Measurements from ENCODE around the gene CELA2A. TPM values are rescaled to one million over a fixed set of nuclear protein-coding genes. Genes with fewer than 3 reads are reported as not detected.
A peak's percentile ranks its signal among the peaks of the same experiment; 100 is the strongest.

Gene CELA2A
- total and polyA plus RNA-seq, 9 of the 15 experiments (the other 6 are each of a cell fraction or from before 2014, with no cell fraction given), result 0.62 TPM; not detected in 8

DNA sequence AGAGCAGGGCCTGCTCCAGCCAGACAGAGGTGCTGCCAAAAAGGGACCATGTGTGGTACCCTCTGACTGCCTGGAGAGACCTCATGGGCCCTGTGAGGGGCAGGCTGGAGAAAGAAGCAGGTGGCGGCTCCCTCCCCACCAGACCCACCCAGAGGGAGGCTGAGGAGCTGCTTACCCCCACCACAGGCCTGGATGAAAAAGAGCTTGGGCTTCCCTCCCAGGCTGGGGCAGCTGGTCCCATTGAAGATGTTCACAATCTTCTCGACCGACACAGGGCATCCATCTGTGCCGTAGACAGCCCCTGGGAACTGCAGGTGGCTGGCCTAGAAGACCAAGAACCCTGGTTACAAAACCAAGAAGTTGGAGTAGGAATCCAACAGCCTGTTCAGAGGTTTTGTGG is 47.9 kb downstream of the CELA2A start:
- no peak for FAIRE-seq
- H3K36me3 ChIP-seq (ENCODE audit: control insufficient read depth, insufficient read depth, low read length), result peaks cover 61% of the 10 kb centered on the region
- ChIA-PET CTCF (ENCODE audit: low intra/inter-chr PET ratio) (no interaction called here), POLR2A (interaction anchor here (1.5 to 2.8 kb wide), 2 partner anchors 10 to 83 kb away, joined by 5 to 19 read pairs; no protein-coding TSS in a partner anchor)
- no peak for DNase-seq (ENCODE audit: extremely low read depth in 1 of 4, low spot score in 3 of 4)
- H3K27me3 ChIP-seq (ENCODE audit: control insufficient read depth in 2 of 2, insufficient read depth in 2 of 2, low read length in 2 of 2), result no peaks in the 10 kb centered on the region
- no peaks in the 10 kb centered on the region for H3K79me2 ChIP-seq (ENCODE audit: control insufficient read depth, insufficient read depth, low read length)
- no peak overlapping the region for H3K27ac ChIP-seq (ENCODE audit: extremely low read depth, low read depth, low read length)
- no peak for ATAC-seq
- peak overlapping the region in 1 of 2 experiments; percentile 10; a peak in 1 of 4 replicates for H3K9ac ChIP-seq (ENCODE audit: insufficient read depth in 1 of 2, low read depth in 2 of 2, low read length in 2 of 2)
- in situ Hi-C loops (cut with MboI), result no loop called here
- no peaks in the 10 kb centered on the region for H3K9me3 ChIP-seq (replicated peaks; ENCODE audit: control insufficient read depth, insufficient read depth, low read depth, low read length)
- intact Hi-C loops (cut with micrococcal nuclease), result loop anchor here (5.0 kb wide), 1 partner anchor 182 kb away; no protein-coding TSS in a partner anchor
- no TSS peak for BruUV-seq (replicated peaks)
- H2AFZ ChIP-seq (ENCODE audit: low read depth, low read length), result no peak overlapping the region
- H3K9me1 ChIP-seq (ENCODE audit: control insufficient read depth, insufficient read depth, low read length), result no peaks in the 10 kb centered on the region
- no peak overlapping the region for H3K4me2 ChIP-seq (ENCODE audit: insufficient read depth, low read length)
- H4K20me1 ChIP-seq (replicated peaks; ENCODE audit: control insufficient read depth, insufficient read depth, low read length), result no peaks in the 10 kb centered on the region
- H3K4me3 ChIP-seq, result no peak overlapping the region
- H3K4me1 ChIP-seq (replicated peaks in 1 of 2; ENCODE audit: control insufficient read depth in 2 of 2, insufficient read depth in 2 of 2, low read length in 2 of 2), result peaks cover 4% of the 10 kb centered on the region in 2 experiments; a peak in 3 of 5 replicates
- 74% methylated on average over 4 of the region's 4 CpGs for whole genome bisulfite sequencing (ENCODE audit: insufficient coverage, low coverage, missing lambda C conversion rate)
- TF ChIP-seq ZC3H11A (IDR thresholded peaks at IDR 0.05; ENCODE audit: low read depth, low read length) (no peak), HES1 (IDR thresholded peaks at IDR 0.05; ENCODE audit: low read depth) (no peak), ZNF134 (CRISPR knock-in tag; conservative IDR thresholded peaks at IDR 0.05) (no peak), ZNF76 (CRISPR knock-in tag; IDR thresholded peaks at IDR 0.05; ENCODE audit: borderline replicate concordance) (no peak), ZBTB5 (IDR thresholded peaks at IDR 0.05) (no peak), CHD2 (IDR thresholded peaks at IDR 0.05; ENCODE audit: low read depth, low read length) (no peak), ZNF41 (CRISPR knock-in tag; conservative IDR thresholded peaks at IDR 0.05) (no peak), SREBF2 (CRISPR knock-in tag; IDR thresholded peaks at IDR 0.05) (no peak), ZBTB26 (CRISPR knock-in tag; IDR thresholded peaks at IDR 0.05) (no peak), ZZZ3 (IDR thresholded peaks at IDR 0.05) (no peak), ARNT (IDR thresholded peaks at IDR 0.05) (no peak), CREB1 (IDR thresholded peaks at IDR 0.05) (no peak), CREB1 (CRISPR knock-in tag; IDR thresholded peaks at IDR 0.05) (no peak), RBM15 (IDR thresholded peaks at IDR 0.05; ENCODE audit: insufficient read depth, low read length) (no peak), ZC3H4 (CRISPR knock-in tag; IDR thresholded peaks at IDR 0.05; ENCODE audit: borderline replicate concordance) (no peak)
- TF ChIP-seq, protein P1, sequence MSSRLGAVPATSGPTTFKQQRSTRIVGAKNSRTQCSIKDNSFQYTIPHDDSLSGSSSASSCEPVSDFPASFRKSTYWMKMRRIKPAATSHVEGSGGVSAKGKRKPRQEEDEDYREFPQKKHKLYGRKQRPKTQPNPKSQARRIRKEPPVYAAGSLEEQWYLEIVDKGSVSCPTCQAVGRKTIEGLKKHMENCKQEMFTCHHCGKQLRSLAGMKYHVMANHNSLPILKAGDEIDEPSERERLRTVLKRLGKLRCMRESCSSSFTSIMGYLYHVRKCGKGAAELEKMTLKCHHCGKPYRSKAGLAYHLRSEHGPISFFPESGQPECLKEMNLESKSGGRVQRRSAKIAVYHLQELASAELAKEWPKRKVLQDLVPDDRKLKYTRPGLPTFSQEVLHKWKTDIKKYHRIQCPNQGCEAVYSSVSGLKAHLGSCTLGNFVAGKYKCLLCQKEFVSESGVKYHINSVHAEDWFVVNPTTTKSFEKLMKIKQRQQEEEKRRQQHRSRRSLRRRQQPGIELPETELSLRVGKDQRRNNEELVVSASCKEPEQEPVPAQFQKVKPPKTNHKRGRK (tag; IDR thresholded peaks at IDR 0.05), result no peak

All from K562 (cell line).